WTC11 (cell line): ENCODE results near the gene USH2A. TPM values are rescaled to one million over a fixed set of nuclear protein-coding genes. Genes with fewer than 3 reads are reported as not detected.

Experiments used
- ATAC-seq: fragments of 200-7000 bp; cut with Tn5 transposase; 2 replicates; pipeline ENCODE4 v1.10.0; 2021; ENCODE audit warnings: mild to moderate bottlenecking, moderate library complexity
- CTCF ChIA-PET: fragments of 300-600 bp; sonication (Branson Sonifier 250); formaldehyde crosslinking; loops from one replicate; lab custom pipeline; 2021; ENCODE audit warnings: antibody characterized with exemption; lab: Charles Lee
- POLR2A ChIA-PET: fragments of 350-600 bp; sonication (Branson Sonifier 250); formaldehyde crosslinking; loops from one replicate; lab custom pipeline; 2021; ENCODE audit warnings: antibody characterized with exemption; lab: Charles Lee
- DNase-seq: peaks from one replicate; pipeline ENCODE4 v3.0.0; 2021; ENCODE audit warnings: low spot score
- H3K27ac Mint-ChIP-seq: 2 replicates; pipeline ENCODE4 v1.8.0; 2021; ENCODE audit warnings: mixed read lengths
- H3K27me3 Mint-ChIP-seq: 2 replicates; pipeline ENCODE4 v1.8.0; 2021; ENCODE audit warnings: low read depth, mild to moderate bottlenecking, moderate library complexity, mixed read lengths
- H3K36me3 Mint-ChIP-seq: 2 replicates; pipeline ENCODE4 v1.8.0; 2021; ENCODE audit warnings: mixed read lengths
- H3K4me1 Mint-ChIP-seq: 2 replicates; pipeline ENCODE4 v1.8.0; 2022; ENCODE audit warnings: mixed read lengths
- H3K4me3 Mint-ChIP-seq: 2 replicates; pipeline ENCODE4 v1.8.0; 2021; ENCODE audit warnings: mild to moderate bottlenecking, moderate library complexity, mixed read lengths
- H3K9me3 Mint-ChIP-seq: 2 replicates; pipeline ENCODE4 v1.8.0; 2021; ENCODE audit warnings: mixed read lengths
- ATF1 ChIP-seq: sonication (generic); formaldehyde crosslinking; IDR thresholded peaks from 2 replicates; pipeline ENCODE4 v1.8.1; 2023; ENCODE audit warnings: mild to moderate bottlenecking, moderate library complexity, missing genetic modification reagents
- FOXJ3 ChIP-seq: sonication (generic); formaldehyde crosslinking; IDR thresholded peaks from 2 replicates; pipeline ENCODE4 v1.9.0; 2021; ENCODE audit warnings: missing genetic modification reagents, mild to moderate bottlenecking, borderline replicate concordance
- HMGA2 ChIP-seq: fragments of 250-450 bp; sonication (Bioruptor Pico); IDR thresholded peaks from 2 replicates; pipeline ENCODE4 v1.4.0; 2021; ENCODE audit warnings: mild to moderate bottlenecking, moderate library complexity
- NR1H2 ChIP-seq: sonication (generic); formaldehyde crosslinking; IDR thresholded peaks from 2 replicates; pipeline ENCODE4 v1.9.0; 2021; ENCODE audit warnings: mild to moderate bottlenecking, moderate library complexity, missing genetic modification reagents
- OVOL2 ChIP-seq: fragments of 250-450 bp; sonication (Bioruptor Pico); IDR thresholded peaks from 2 replicates; pipeline ENCODE4 v1.9.0; 2021; ENCODE audit warnings: mild to moderate bottlenecking, borderline replicate concordance
- PRRX2 ChIP-seq: fragments of 250-450 bp; sonication (Bioruptor Pico); IDR thresholded peaks from 2 replicates; pipeline ENCODE4 v1.8.0; 2021; ENCODE audit warnings: mild to moderate bottlenecking
- ZNF138 ChIP-seq: sonication (generic); formaldehyde crosslinking; conservative IDR thresholded peaks from 2 replicates; pipeline ENCODE4 v1.8.1; 2022; ENCODE audit warnings: mild to moderate bottlenecking, moderate library complexity, missing genetic modification reagents
- ZNF671 ChIP-seq: fragments of 250-450 bp; sonication (Bioruptor Pico); IDR thresholded peaks from 2 replicates; pipeline ENCODE4 v1.8.0; 2021; ENCODE audit warnings: mild to moderate bottlenecking
- total RNA-seq: library from RNA; stranded (reverse); gene quantifications from 3 replicates; pipeline ENCODE4 v1.2.3, GENCODE V29; 2021
- TF ChIP-seq, protein P1 (sequence below): sonication (generic); formaldehyde crosslinking; conservative IDR thresholded peaks from 2 replicates; pipeline ENCODE4 v1.8.1; 2023; ENCODE audit warnings: mild to moderate bottlenecking, low read depth, missing genetic modification reagents, moderate library complexity
- TF ChIP-seq, protein P2 (sequence below): fragments of 250-450 bp; sonication (Bioruptor Pico); IDR thresholded peaks from 2 replicates; pipeline ENCODE4 v1.8.0; 2021; ENCODE audit warnings: mild to moderate bottlenecking
- TF ChIP-seq, protein P3 (sequence below): fragments of 200-600 bp; IDR thresholded peaks from 2 replicates; pipeline ENCODE4 v1.8.0; 2022; ENCODE audit warnings: antibody characterized with exemption
- TF ChIP-seq, protein P4 (sequence below): sonication (generic); formaldehyde crosslinking; conservative IDR thresholded peaks from 2 replicates; pipeline ENCODE4 v1.8.1; 2022; ENCODE audit warnings: mild to moderate bottlenecking, missing genetic modification reagents
- TF ChIP-seq, protein P5 (sequence below): sonication (generic); formaldehyde crosslinking; IDR thresholded peaks from 2 replicates; pipeline ENCODE4 v1.8.1; 2022; ENCODE audit warnings: missing genetic modification reagents, borderline replicate concordance
- TF ChIP-seq, protein P6 (sequence below): fragments of 250-450 bp; sonication (Bioruptor Pico); conservative IDR thresholded peaks from 2 replicates; pipeline ENCODE4 v1.9.0; 2021; ENCODE audit warnings: mild to moderate bottlenecking
- TF ChIP-seq, protein P7 (sequence below): sonication (generic); formaldehyde crosslinking; IDR thresholded peaks from 2 replicates; pipeline ENCODE4 v1.8.1; 2022; ENCODE audit warnings: low read depth, mild to moderate bottlenecking, moderate library complexity, missing genetic modification reagents, borderline replicate concordance

USH2A gene
- total RNA-seq, 1 experiment from 2014 or later, result 0.37 TPM

DNA sequence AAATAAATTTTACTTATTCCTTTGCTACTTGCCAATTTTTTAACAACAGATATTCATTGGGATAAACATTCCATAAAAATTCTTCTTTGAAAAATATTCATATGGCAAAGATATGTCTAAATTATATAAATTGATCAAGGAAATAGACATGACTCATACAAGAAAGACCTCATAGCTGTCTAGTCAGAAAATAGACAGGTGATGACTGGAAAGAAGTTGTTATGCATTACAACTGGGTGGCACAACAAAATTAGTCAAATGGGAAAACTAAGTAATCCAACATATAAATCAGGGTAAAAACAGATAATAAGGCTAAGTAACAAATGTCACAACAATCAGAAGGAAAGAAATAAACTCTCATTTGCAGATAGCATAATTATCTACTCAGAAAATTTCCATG, 92.0 kb downstream of the USH2A start (continued):
- TF ChIP-seq, protein P1, sequence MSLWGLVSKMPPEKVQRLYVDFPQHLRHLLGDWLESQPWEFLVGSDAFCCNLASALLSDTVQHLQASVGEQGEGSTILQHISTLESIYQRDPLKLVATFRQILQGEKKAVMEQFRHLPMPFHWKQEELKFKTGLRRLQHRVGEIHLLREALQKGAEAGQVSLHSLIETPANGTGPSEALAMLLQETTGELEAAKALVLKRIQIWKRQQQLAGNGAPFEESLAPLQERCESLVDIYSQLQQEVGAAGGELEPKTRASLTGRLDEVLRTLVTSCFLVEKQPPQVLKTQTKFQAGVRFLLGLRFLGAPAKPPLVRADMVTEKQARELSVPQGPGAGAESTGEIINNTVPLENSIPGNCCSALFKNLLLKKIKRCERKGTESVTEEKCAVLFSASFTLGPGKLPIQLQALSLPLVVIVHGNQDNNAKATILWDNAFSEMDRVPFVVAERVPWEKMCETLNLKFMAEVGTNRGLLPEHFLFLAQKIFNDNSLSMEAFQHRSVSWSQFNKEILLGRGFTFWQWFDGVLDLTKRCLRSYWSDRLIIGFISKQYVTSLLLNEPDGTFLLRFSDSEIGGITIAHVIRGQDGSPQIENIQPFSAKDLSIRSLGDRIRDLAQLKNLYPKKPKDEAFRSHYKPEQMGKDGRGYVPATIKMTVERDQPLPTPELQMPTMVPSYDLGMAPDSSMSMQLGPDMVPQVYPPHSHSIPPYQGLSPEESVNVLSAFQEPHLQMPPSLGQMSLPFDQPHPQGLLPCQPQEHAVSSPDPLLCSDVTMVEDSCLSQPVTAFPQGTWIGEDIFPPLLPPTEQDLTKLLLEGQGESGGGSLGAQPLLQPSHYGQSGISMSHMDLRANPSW (CRISPR knock-in tag), result no peak
- no peak for TF ChIP-seq ATF1 (CRISPR knock-in tag)
- TF ChIP-seq, protein P2, sequence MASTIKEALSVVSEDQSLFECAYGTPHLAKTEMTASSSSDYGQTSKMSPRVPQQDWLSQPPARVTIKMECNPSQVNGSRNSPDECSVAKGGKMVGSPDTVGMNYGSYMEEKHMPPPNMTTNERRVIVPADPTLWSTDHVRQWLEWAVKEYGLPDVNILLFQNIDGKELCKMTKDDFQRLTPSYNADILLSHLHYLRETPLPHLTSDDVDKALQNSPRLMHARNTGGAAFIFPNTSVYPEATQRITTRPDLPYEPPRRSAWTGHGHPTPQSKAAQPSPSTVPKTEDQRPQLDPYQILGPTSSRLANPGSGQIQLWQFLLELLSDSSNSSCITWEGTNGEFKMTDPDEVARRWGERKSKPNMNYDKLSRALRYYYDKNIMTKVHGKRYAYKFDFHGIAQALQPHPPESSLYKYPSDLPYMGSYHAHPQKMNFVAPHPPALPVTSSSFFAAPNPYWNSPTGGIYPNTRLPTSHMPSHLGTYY, result no peak
- no peak for TF ChIP-seq OVOL2 (CRISPR knock-in tag)
- TF ChIP-seq PRRX2 (CRISPR knock-in tag), result no peak
- no peak for TF ChIP-seq NR1H2
- TF ChIP-seq, protein P3, sequence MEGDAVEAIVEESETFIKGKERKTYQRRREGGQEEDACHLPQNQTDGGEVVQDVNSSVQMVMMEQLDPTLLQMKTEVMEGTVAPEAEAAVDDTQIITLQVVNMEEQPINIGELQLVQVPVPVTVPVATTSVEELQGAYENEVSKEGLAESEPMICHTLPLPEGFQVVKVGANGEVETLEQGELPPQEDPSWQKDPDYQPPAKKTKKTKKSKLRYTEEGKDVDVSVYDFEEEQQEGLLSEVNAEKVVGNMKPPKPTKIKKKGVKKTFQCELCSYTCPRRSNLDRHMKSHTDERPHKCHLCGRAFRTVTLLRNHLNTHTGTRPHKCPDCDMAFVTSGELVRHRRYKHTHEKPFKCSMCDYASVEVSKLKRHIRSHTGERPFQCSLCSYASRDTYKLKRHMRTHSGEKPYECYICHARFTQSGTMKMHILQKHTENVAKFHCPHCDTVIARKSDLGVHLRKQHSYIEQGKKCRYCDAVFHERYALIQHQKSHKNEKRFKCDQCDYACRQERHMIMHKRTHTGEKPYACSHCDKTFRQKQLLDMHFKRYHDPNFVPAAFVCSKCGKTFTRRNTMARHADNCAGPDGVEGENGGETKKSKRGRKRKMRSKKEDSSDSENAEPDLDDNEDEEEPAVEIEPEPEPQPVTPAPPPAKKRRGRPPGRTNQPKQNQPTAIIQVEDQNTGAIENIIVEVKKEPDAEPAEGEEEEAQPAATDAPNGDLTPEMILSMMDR, result no peak
- no peak for TF ChIP-seq FOXJ3 (CRISPR knock-in tag)
- no peak for TF ChIP-seq ZNF671
- no peak for TF ChIP-seq ZNF138 (CRISPR knock-in tag)
- TF ChIP-seq, all 79 proteins: peak for 0

DNA sequence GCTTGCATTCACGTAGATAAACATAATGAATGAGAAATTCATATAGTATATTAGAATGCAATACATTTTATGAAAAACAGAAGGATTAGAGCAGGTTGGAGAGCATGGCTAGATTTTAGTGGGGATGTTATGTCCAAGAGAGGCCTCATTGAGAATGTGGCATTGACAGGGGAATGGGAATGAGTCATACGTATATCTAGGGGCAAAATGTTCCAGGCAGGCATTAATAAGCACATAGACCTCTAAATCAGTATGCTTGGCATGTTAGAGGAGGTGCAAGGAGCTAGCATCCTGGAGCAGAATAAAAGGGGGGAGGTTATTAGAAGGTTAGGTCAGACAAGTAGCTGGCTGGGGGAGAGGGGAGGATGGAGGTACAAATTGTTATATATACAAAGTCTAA, 93.0 kb downstream of the USH2A start:
- Mint-ChIP-seq H3K27ac (no peak overlapping the region), H3K4me3 (no peak overlapping the region), H3K9me3 (peaks cover 10% of the 10 kb centered on the region), H3K27me3 (no peaks in the 10 kb centered on the region), H3K4me1 (0 out of 2 replicates have a peak, but pooled peaks cover 2% of the 10 kb centered on the region), H3K36me3 (peaks cover 3% of the 10 kb centered on the region; the same call in 1 of the 2 replicates)
- ATAC-seq, result no peak
- POLR2A ChIA-PET, result no interaction called here
- no peak for DNase-seq
- CTCF ChIA-PET, result no interaction called here
- no peak for TF ChIP-seq ZNF138 (CRISPR knock-in tag)
- TF ChIP-seq, protein P4, sequence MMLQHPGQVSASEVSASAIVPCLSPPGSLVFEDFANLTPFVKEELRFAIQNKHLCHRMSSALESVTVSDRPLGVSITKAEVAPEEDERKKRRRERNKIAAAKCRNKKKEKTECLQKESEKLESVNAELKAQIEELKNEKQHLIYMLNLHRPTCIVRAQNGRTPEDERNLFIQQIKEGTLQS (CRISPR knock-in tag), result no peak
- TF ChIP-seq HMGA2 (CRISPR knock-in tag), result no peak
- TF ChIP-seq, protein P5, sequence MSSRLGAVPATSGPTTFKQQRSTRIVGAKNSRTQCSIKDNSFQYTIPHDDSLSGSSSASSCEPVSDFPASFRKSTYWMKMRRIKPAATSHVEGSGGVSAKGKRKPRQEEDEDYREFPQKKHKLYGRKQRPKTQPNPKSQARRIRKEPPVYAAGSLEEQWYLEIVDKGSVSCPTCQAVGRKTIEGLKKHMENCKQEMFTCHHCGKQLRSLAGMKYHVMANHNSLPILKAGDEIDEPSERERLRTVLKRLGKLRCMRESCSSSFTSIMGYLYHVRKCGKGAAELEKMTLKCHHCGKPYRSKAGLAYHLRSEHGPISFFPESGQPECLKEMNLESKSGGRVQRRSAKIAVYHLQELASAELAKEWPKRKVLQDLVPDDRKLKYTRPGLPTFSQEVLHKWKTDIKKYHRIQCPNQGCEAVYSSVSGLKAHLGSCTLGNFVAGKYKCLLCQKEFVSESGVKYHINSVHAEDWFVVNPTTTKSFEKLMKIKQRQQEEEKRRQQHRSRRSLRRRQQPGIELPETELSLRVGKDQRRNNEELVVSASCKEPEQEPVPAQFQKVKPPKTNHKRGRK, result no peak
- TF ChIP-seq, protein P6, sequence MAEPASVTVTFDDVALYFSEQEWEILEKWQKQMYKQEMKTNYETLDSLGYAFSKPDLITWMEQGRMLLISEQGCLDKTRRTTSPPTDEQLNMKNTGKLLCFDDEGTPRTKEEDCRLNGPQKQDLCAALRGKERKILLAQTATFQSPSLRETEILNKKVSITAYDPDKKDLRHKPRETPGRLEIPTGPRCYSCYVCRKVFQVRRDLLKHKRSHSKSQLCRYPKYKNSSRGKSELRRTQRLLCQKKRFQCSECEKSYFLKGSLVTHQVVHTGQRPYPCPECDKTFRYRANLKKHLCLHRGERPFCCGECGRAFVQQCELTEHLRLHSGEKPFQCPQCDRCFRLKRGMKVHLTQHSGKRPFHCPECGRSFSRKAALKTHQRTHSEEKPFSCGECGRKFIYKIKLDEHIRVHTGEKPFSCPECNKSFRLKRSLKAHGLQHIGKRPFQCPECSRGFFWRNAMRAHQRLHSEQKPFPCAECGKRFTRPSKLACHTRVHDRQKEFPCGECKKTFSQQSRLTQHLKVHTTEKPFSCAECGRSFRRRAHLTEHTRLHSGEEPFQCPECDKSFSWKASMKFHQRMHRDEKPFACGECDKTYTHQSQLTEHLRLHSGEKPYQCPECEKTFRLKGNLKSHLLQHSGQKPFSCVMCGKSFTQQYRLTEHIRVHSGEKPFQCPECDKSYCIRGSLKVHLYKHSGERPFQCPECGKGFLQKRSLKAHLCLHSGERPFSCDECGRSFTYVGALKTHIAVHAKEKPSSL, result no peak
- TF ChIP-seq, protein P7, sequence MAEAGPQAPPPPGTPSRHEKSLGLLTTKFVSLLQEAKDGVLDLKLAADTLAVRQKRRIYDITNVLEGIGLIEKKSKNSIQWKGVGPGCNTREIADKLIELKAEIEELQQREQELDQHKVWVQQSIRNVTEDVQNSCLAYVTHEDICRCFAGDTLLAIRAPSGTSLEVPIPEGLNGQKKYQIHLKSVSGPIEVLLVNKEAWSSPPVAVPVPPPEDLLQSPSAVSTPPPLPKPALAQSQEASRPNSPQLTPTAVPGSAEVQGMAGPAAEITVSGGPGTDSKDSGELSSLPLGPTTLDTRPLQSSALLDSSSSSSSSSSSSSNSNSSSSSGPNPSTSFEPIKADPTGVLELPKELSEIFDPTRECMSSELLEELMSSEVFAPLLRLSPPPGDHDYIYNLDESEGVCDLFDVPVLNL (CRISPR knock-in tag), result no peak
